GM18499 (cell line): ENCODE measurements around the gene ZNF22.

ENCODE experiments used
- ATAC-seq: cut with Tn5 transposase; IDR thresholded peaks from one replicate; pipeline ENCODE4 v1.9.1; 2021; ENCODE audit warnings: moderate number of reproducible peaks; ENCODE audit not compliant: insufficient read depth, unreplicated experiment

Gene ZNF22

GRCh38 chr10:44975431-44976331 lies 25.0 kb upstream of the ZNF22 start:
- no peak for ATAC-seq

- no peak for ATAC-seq
Observed at GRCh38 chr10:44976352-44977198, 24.1 kb upstream of the ZNF22 start.

GRCh38 chr10:44977287-44978212 lies 23.2 kb upstream of the ZNF22 start:
- no peak for ATAC-seq

GRCh38 chr10:44978213-44978569 lies 22.5 kb upstream of the ZNF22 start:
- no peak for ATAC-seq

- no peak for ATAC-seq
Observed at GRCh38 chr10:44978570-44979280, 22.0 kb upstream of the ZNF22 start, which contains the start of gene DEPP1. DEPP1 (minus strand) TSS chr10:44978809; CDS start chr10:44978030, 779 bp downstream.

- no peak for ATAC-seq
Observed at GRCh38 chr10:44979281-44980191, 21.2 kb upstream of the ZNF22 start.

GRCh38 chr10:44980309-44981171 lies 20.2 kb upstream of the ZNF22 start:
- ATAC-seq = no peak

GRCh38 chr10:44981172-44982113 lies 19.3 kb upstream of the ZNF22 start:
- ATAC-seq = peak; percentile 75

- ATAC-seq = no peak
Observed at GRCh38 chr10:44982114-44982460, 18.6 kb upstream of the ZNF22 start.

- ATAC-seq = no peak
Observed at GRCh38 chr10:44982496-44982895, 18.2 kb upstream of the ZNF22 start.

- no peak for ATAC-seq
Observed at GRCh38 chr10:44983066-44983894, 17.4 kb upstream of the ZNF22 start.

- ATAC-seq = no peak
Observed at GRCh38 chr10:44983895-44984278, 16.8 kb upstream of the ZNF22 start.

GRCh38 chr10:44984671-44985101 lies 16.0 kb upstream of the ZNF22 start:
- ATAC-seq = no peak

GRCh38 chr10:44985175-44985681 lies 15.5 kb upstream of the ZNF22 start:
- no peak for ATAC-seq

GRCh38 chr10:44986179-44986578 lies 14.5 kb upstream of the ZNF22 start:
- ATAC-seq = no peak

GRCh38 chr10:44986670-44987069 lies 14.1 kb upstream of the ZNF22 start:
- no peak for ATAC-seq
